H9 (cell line): ENCODE results near the gene HS3ST4. TPM values are rescaled to one million over a fixed set of nuclear protein-coding genes. Genes with fewer than 3 reads are reported as not detected.
A peak's percentile ranks its signal among the peaks of the same experiment; 100 is the strongest.

Experiments
- DNase-seq: peaks from one replicate; pipeline ENCODE4 v3.0.0-alpha.2; 2017
- H2AFZ ChIP-seq: one replicate; pipeline ENCODE4 v1.6.1; 2013; ENCODE audit warnings: mild to moderate bottlenecking, low read length, control low read depth, moderate library complexity
- H2AK5ac ChIP-seq: 2 replicates; pipeline ENCODE4 v1.6.1; 2013; ENCODE audit warnings: low read length, control low read depth, mixed read lengths; ENCODE audit not compliant: insufficient read length
- H2BK120ac ChIP-seq: one replicate; pipeline ENCODE4 v1.6.1; 2013; ENCODE audit warnings: low read depth, mild to moderate bottlenecking, low read length, control low read depth, inconsistent platforms; ENCODE audit not compliant: poor library complexity, severe bottlenecking
- H2BK12ac ChIP-seq: 2 replicates; pipeline ENCODE4 v1.6.1; 2013; ENCODE audit warnings: low read length, control low read depth, mixed read lengths, low read depth; ENCODE audit not compliant: insufficient read length
- H2BK15ac ChIP-seq: 2 replicates; pipeline ENCODE4 v1.6.1; 2013; ENCODE audit warnings: low read depth, low read length, control low read depth
- H2BK20ac ChIP-seq: one replicate; pipeline ENCODE4 v1.6.1; 2013; ENCODE audit warnings: low read depth, mild to moderate bottlenecking, low read length, control low read depth, inconsistent platforms; ENCODE audit not compliant: poor library complexity, severe bottlenecking
- H2BK5ac ChIP-seq: 2 replicates; pipeline ENCODE4 v1.6.1; 2013; ENCODE audit warnings: low read length, control low read depth, mixed read lengths; ENCODE audit not compliant: insufficient read length
- H3K14ac ChIP-seq: 2 replicates; pipeline ENCODE4 v1.6.1; 2013; ENCODE audit warnings: low read length, control low read depth; ENCODE audit not compliant: insufficient read depth
- H3K18ac ChIP-seq: 2 replicates; pipeline ENCODE4 v1.6.1; 2013; ENCODE audit warnings: low read depth, mild to moderate bottlenecking, mixed read lengths, low read length, control low read depth; ENCODE audit not compliant: insufficient read length
- H3K23ac ChIP-seq: 2 replicates; pipeline ENCODE4 v1.6.1; 2013; ENCODE audit warnings: low read length, control low read depth, mixed read lengths, low read depth; ENCODE audit not compliant: insufficient read length
- H3K23me2 ChIP-seq: 2 replicates; pipeline ENCODE4 v1.6.1; 2013; ENCODE audit warnings: low read depth, mild to moderate bottlenecking, mixed read lengths, low read length, control low read depth; ENCODE audit not compliant: insufficient read length, poor library complexity, severe bottlenecking
- H3K27ac ChIP-seq: 2 replicates; pipeline ENCODE4 v1.5.1; 2013; ENCODE audit warnings: low read length, control low read depth, mixed read lengths, low read depth; ENCODE audit not compliant: insufficient read length
- H3K27me3 ChIP-seq: 2 replicates; pipeline ENCODE4 v1.6.1; 2013; ENCODE audit warnings: low read length, control low read depth, inconsistent platforms; ENCODE audit not compliant: insufficient read depth
- H3K4ac ChIP-seq: 2 replicates; pipeline ENCODE4 v1.6.1; 2013; ENCODE audit warnings: low read depth, mild to moderate bottlenecking, control low read depth, inconsistent platforms, low read length, moderate library complexity
- H3K4me1 ChIP-seq: 2 replicates; pipeline ENCODE4 v1.6.1; 2013; ENCODE audit warnings: low read length, control low read depth, inconsistent platforms; ENCODE audit not compliant: insufficient read depth
- H3K4me2 ChIP-seq: 2 replicates; pipeline ENCODE4 v1.6.1; 2013; ENCODE audit warnings: low read length, control low read depth, mixed read lengths; ENCODE audit not compliant: insufficient read length, insufficient read depth
- H3K56ac ChIP-seq: 2 replicates; pipeline ENCODE4 v1.6.1; 2013; ENCODE audit warnings: low read depth, mild to moderate bottlenecking, mixed read lengths, low read length, control low read depth; ENCODE audit not compliant: insufficient read length
- H3K79me1 ChIP-seq: 2 replicates; pipeline ENCODE4 v1.6.1; 2013; ENCODE audit warnings: low read depth, mild to moderate bottlenecking, moderate library complexity, low read length, control low read depth, inconsistent platforms; ENCODE audit not compliant: insufficient read depth, poor library complexity, severe bottlenecking
- H3K79me2 ChIP-seq: 2 replicates; pipeline ENCODE4 v1.6.1; 2013; ENCODE audit warnings: low read length, control low read depth, inconsistent platforms; ENCODE audit not compliant: insufficient read depth
- H3K9ac ChIP-seq: 2 replicates; pipeline ENCODE4 v1.6.1; 2013; ENCODE audit warnings: low read length, control low read depth, mixed read lengths; ENCODE audit not compliant: insufficient read length; ENCODE audit errors: extremely low read depth
- H3K9me3 ChIP-seq: one replicate; pipeline ENCODE4 v1.6.1; 2013; ENCODE audit warnings: low read depth, low read length, inconsistent platforms; ENCODE audit not compliant: control insufficient read depth
- H3T11ph ChIP-seq: one replicate; pipeline ENCODE4 v1.6.1; 2013; ENCODE audit warnings: mild to moderate bottlenecking, low read length, control low read depth, inconsistent platforms
- H4K20me1 ChIP-seq: one replicate; pipeline ENCODE4 v1.6.1; 2013; ENCODE audit not compliant: control insufficient read depth, insufficient read length, insufficient read depth
- H4K5ac ChIP-seq: 2 replicates; pipeline ENCODE4 v1.6.1; 2013; ENCODE audit warnings: low read depth, mild to moderate bottlenecking, mixed read lengths, low read length, control low read depth; ENCODE audit not compliant: insufficient read length
- H4K8ac ChIP-seq: replicated peaks from 2 replicates; pipeline ENCODE4 v1.6.1; 2013; ENCODE audit warnings: low read length, control low read depth, mixed read lengths, low read depth; ENCODE audit not compliant: insufficient read length
- H4K91ac ChIP-seq: 2 replicates; pipeline ENCODE4 v1.6.1; 2013; ENCODE audit warnings: low read depth, mild to moderate bottlenecking, moderate library complexity, mixed read lengths, low read length, control low read depth; ENCODE audit not compliant: insufficient read length
- H3K27ac Mint-ChIP-seq, 3 experiments: 2 replicates in 2 of 3; 3 replicates in 1 of 3; pipeline ENCODE4 v1.8.0; 2020 to 2021; ENCODE audit warnings: mixed read lengths in 3 of 3, mild to moderate bottlenecking in 1 of 3, moderate library complexity in 1 of 3
- H3K27me3 Mint-ChIP-seq: 2 replicates; pipeline ENCODE4 v1.8.0; 2021; ENCODE audit warnings: low read depth, mild to moderate bottlenecking, moderate library complexity, mixed read lengths
- H3K36me3 Mint-ChIP-seq, 3 experiments: 2 replicates in 2 of 3; 3 replicates in 1 of 3; pipeline ENCODE4 v1.8.0; 2020 to 2021; ENCODE audit warnings: low read depth in 3 of 3, mixed read lengths in 3 of 3; ENCODE audit not compliant: insufficient read depth in 1 of 3
- H3K4me1 Mint-ChIP-seq, 2 experiments: 2 replicates each; pipeline ENCODE4 v1.8.0; 2020; ENCODE audit warnings: mixed read lengths in 2 of 2
- H3K4me3 Mint-ChIP-seq, 2 experiments: 2 replicates in 1 of 2; 3 replicates in 1 of 2; pipeline ENCODE4 v1.8.0; 2020 to 2021; ENCODE audit warnings: mild to moderate bottlenecking in 2 of 2, mixed read lengths in 2 of 2, moderate library complexity in 1 of 2
- H3K9me3 Mint-ChIP-seq, 2 experiments: 2 replicates in 1 of 2; 3 replicates in 1 of 2; pipeline ENCODE4 v1.8.0; 2020; ENCODE audit warnings: mild to moderate bottlenecking in 2 of 2, mixed read lengths in 2 of 2, moderate library complexity in 1 of 2
- CTCF ChIP-seq: fragments of 200-600 bp; sonication (generic); conservative IDR thresholded peaks from 3 replicates; pipeline ENCODE4 v1.8.0; 2021; ENCODE audit warnings: antibody characterized with exemption, mild to moderate bottlenecking
- WGBS: extraction: QIAGEN DNeasy Blood & Tissue Kit; methylation state at CpG from one replicate; pipeline ENCODE4 v1.1.7; 2013; ENCODE audit warnings: missing lambda C conversion rate, low lambda C conversion rate, mixed read lengths; ENCODE audit not compliant: insufficient read length; ENCODE audit errors: extremely low coverage; 5-methylcytosine and 5-hydroxymethylcytosine counted together
- total RNA-seq: library from RNA; stranded (reverse); gene quantifications from 2 replicates; pipeline ENCODE4 v1.2.1, GENCODE V29; 2021

HS3ST4 gene
- total RNA-seq, 1 experiment from 2014 or later = 1.7 TPM

- Histone ChIP-seq H4K8ac (no peak overlapping the region), H3K79me1 (no peaks in the 10 kb centered on the region), H2AFZ (no peak overlapping the region), H3K9me3 (peaks cover 3% of the 10 kb centered on the region), H3K4me1 (peaks cover 8% of the 10 kb centered on the region; the same call in 1 of the 2 replicates), H3K27ac (no peak overlapping the region), H2BK15ac (no peak overlapping the region), H3K9ac (no peak overlapping the region), H3K27me3 (no peaks in the 10 kb centered on the region), H4K20me1 (no peaks in the 10 kb centered on the region), H3K56ac (no peak overlapping the region), H2BK12ac (no peak overlapping the region), H2AK5ac (no peak overlapping the region), H2BK5ac (no peak overlapping the region), H3K79me2 (no peaks in the 10 kb centered on the region), H3K23ac (no peak overlapping the region), H3K4me2 (no peak overlapping the region), H3K14ac (no peak overlapping the region), H3K23me2 (no peaks in the 10 kb centered on the region), H4K5ac (no peak overlapping the region), H3K18ac (no peak overlapping the region), H3K4ac (no peak overlapping the region), H3T11ph (no peak overlapping the region), H4K91ac (no peak overlapping the region), H2BK120ac (no peak overlapping the region), H2BK20ac (no peak overlapping the region)
- peaks cover 36 to 42% of the 10 kb centered on the region in 2 experiments for H3K4me1 Mint-ChIP-seq
- no peak for TF ChIP-seq CTCF
- 0 out of 5 replicates have a peak overlapping the region, but pooled peaks of 1 of the 2 experiments have one; percentile 15 for H3K4me3 Mint-ChIP-seq
- H3K9me3 Mint-ChIP-seq = peaks cover 16 to 18% of the 10 kb centered on the region in 2 experiments
- peak overlapping the region in 2 of 3 experiments; percentile 21 to 36; a peak in 4 of 7 replicates for H3K27ac Mint-ChIP-seq
- DNase-seq = no peak
- H3K27me3 Mint-ChIP-seq = peaks cover 12% of the 10 kb centered on the region
- peaks cover 4 to 27% (median 15%) of the 10 kb centered on the region in 3 experiments for H3K36me3 Mint-ChIP-seq
- WGBS = no CpG with 5 or more reads among the region's 4 CpGs
Observed at GRCh38 chr16:26175944-26176343, 484.2 kb downstream of the HS3ST4 start.
